ENCODE data around the gene CHDH. TPM values are rescaled to one million over a fixed set of nuclear protein-coding genes. Genes with fewer than 3 reads are reported as not detected.

CHDH gene
- total and polyA plus RNA-seq, 5 experiments from 2014 or later = 0.04 to 0.25 (median 0.25) TPM; not detected in 2

DNA sequence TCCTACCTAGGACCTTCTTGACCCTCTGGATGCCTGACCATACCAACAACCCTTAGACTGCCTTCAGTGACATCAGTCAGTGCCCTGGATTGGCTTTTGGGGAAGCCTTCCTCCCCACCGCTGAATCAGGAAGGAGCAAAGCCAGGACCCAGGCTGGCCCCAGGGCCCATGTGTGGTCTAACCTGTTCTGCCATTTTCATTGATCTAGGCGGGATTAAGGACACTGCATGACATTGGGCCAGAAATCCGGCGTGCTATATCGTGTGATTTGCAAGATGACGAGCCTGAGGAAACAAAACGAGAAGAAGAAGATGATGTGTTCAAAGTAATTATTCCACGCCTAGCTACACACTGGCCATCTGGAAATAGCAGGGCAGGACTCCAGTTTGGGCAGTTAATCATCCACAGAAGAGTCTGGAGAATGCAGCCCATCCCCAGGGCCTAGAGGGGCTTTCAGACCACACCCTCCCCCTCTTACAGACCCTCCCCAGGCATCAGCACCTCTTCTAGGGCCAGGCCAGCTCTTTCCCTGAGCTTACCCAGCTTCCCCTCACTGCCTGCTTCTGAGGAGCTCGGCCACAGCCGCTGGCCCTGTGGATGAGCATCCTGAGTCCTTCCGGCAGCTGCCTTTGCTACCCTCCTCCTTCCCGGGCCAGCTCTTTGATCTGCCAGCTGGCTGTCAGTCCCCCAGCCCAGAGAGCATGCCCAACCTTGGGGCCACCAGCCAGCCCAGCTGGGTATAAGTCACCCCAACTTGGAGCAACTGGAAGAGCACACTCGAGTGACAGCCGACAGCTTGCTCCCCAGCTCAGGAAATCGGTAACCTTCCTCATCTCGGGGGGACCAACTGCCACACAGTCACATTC lies 45.9 kb downstream of the CHDH start:
- no peaks in the 10 kb centered on the region for H3K9me3 Mint-ChIP-seq
- no peak overlapping the region for H3K4me3 Mint-ChIP-seq
- H3K4me1 Mint-ChIP-seq = no peaks in the 10 kb centered on the region
- ATAC-seq (no peak), DNase-seq (no peak)
- POLR2A ChIA-PET = no interaction called here
- peak overlapping the region in 1 of 10 donors; percentile 48 for H3K27ac Mint-ChIP-seq
- H3K27me3 Mint-ChIP-seq = peaks cover 2 to 14% (median 6%) of the 10 kb centered on the region in 5 donors
- H3K36me3 Mint-ChIP-seq = no peaks in the 10 kb centered on the region

GRCh38 chr3:53799338-53799865 lies 46.8 kb downstream of the CHDH start:
- ATAC-seq = no peak
- POLR2A ChIA-PET = no interaction called here
- Mint-ChIP-seq H3K27ac (no peak overlapping the region), H3K4me3 (no peak overlapping the region), H3K36me3 (no peaks in the 10 kb centered on the region), H3K4me1 (no peaks in the 10 kb centered on the region), H3K27me3 (peaks cover 2 to 21% (median 10%) of the 10 kb centered on the region in 5 donors), H3K9me3 (no peaks in the 10 kb centered on the region)
- no peak for DNase-seq

DNA sequence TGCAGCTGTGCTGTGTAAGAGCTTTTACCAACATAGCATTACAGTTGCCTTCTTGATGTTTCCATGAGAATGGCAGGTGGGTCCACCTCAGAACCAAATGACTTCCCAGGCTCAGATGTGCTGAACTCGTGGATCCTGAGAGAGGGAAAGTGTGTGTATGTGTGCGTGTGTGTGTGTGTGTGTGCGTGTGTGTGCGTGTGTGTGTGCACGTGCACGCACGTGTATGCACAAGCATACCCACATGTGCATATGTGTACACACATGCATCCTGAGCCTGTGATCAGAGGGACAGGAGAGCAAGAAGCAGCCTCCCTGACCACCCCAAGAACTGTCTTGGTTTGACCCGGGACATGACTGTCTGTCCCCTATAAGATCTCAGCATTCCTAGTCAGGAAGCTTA lies 48.1 kb downstream of the CHDH start:
- ATAC-seq = no peak
- H3K4me1 Mint-ChIP-seq = no peaks in the 10 kb centered on the region
- no peaks in the 10 kb centered on the region for H3K9me3 Mint-ChIP-seq
- H3K36me3 Mint-ChIP-seq = no peaks in the 10 kb centered on the region
- H3K27ac Mint-ChIP-seq = no peak overlapping the region
- POLR2A ChIA-PET = no interaction called here
- H3K4me3 Mint-ChIP-seq = no peak overlapping the region
- DNase-seq = no peak
- H3K27me3 Mint-ChIP-seq = peaks cover 2 to 31% (median 10%) of the 10 kb centered on the region in 5 donors

GRCh38 chr3:53795789-53796560 lies 50.2 kb downstream of the CHDH start:
- H3K27ac Mint-ChIP-seq = no peak overlapping the region
- no peaks in the 10 kb centered on the region for H3K4me1 Mint-ChIP-seq
- H3K9me3 Mint-ChIP-seq = no peaks in the 10 kb centered on the region
- ATAC-seq (no peak), DNase-seq (no peak)
- POLR2A ChIA-PET = no interaction called here
- H3K36me3 Mint-ChIP-seq = no peaks in the 10 kb centered on the region
- H3K27me3 Mint-ChIP-seq = peaks cover 2 to 31% (median 10%) of the 10 kb centered on the region in 5 donors
- H3K4me3 Mint-ChIP-seq = no peak overlapping the region

- Mint-ChIP-seq H3K9me3 (no peaks in the 10 kb centered on the region), H3K36me3 (no peaks in the 10 kb centered on the region), H3K4me1 (no peaks in the 10 kb centered on the region), H3K4me3 (no peak overlapping the region), H3K27ac (no peak overlapping the region), H3K27me3 (peaks cover 2 to 31% (median 6%) of the 10 kb centered on the region in 5 donors)
- POLR2A ChIA-PET = no interaction called here
- DNase-seq = no peak
- no peak for ATAC-seq
Measured at GRCh38 chr3:53795176-53795575, 51.0 kb downstream of the CHDH start.

GRCh38 chr3:53794597-53794996 lies 51.6 kb downstream of the CHDH start:
- no peaks in the 10 kb centered on the region for H3K36me3 Mint-ChIP-seq
- ATAC-seq (no peak), DNase-seq (no peak)
- H3K4me3 Mint-ChIP-seq = no peak overlapping the region
- no peaks in the 10 kb centered on the region for H3K4me1 Mint-ChIP-seq
- H3K9me3 Mint-ChIP-seq = no peaks in the 10 kb centered on the region
- POLR2A ChIA-PET = no interaction called here
- H3K27ac Mint-ChIP-seq = no peak overlapping the region
- peaks cover 4 to 31% (median 8%) of the 10 kb centered on the region in 5 donors for H3K27me3 Mint-ChIP-seq

GRCh38 chr3:53792866-53793265 lies 53.4 kb downstream of the CHDH start:
- Mint-ChIP-seq H3K27me3 (peaks cover 6 to 29% (median 8%) of the 10 kb centered on the region in 5 donors), H3K27ac (no peak overlapping the region), H3K4me1 (no peaks in the 10 kb centered on the region), H3K4me3 (no peak overlapping the region), H3K36me3 (no peaks in the 10 kb centered on the region), H3K9me3 (no peaks in the 10 kb centered on the region)
- POLR2A ChIA-PET = no interaction called here
- no peak for DNase-seq
- ATAC-seq = no peak

DNA sequence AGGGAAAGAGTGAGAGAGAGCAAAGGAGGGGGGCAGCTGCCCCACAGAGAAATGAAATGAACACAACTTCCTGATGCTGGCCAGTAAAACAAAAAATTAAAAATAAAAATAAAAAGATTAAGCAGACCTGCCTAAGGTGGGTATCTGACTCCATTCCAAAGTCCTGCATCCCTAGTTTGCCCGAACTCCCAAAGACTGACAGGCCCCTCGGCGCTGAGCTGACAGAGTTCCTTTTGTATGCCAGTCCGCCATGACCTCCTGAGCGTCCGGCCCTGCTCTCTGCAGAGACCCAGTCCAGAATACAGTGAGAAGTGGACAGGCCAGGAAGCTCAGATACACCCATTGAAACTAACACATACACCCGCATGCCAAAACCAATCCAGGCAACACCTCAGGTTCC lies 54.9 kb downstream of the CHDH start:
- ATAC-seq (no peak), DNase-seq (no peak)
- Mint-ChIP-seq H3K27me3 (peaks cover 10 to 38% (median 11%) of the 10 kb centered on the region in 5 donors), H3K36me3 (no peaks in the 10 kb centered on the region), H3K4me1 (no peaks in the 10 kb centered on the region), H3K4me3 (no peak overlapping the region), H3K27ac (no peak overlapping the region), H3K9me3 (no peaks in the 10 kb centered on the region)
- POLR2A ChIA-PET = no interaction called here

GRCh38 chr3:53790470-53790869 lies 55.7 kb downstream of the CHDH start:
- ATAC-seq = no peak

DNA sequence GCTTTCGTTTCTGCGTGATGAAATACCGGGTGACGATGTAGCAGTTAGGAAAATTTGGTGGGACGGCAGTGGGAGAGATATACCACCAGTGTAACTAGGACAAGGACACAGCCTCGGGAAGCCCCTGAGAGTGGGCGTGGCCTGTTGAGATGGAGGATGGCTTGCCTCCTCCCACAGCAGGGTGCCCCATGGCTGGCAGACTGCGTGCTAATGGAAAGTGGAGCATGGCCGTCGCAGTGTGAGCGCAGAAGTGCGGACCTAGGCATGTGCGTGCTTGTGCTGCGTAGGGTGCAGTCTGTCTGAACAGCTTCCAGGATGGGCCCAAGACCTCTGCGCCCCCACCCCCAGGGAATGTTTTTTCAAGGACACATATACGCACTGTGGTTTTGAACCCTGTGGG lies 56.8 kb downstream of the CHDH start:
- H3K36me3 Mint-ChIP-seq = no peaks in the 10 kb centered on the region
- no peak overlapping the region for H3K4me3 Mint-ChIP-seq
- H3K4me1 Mint-ChIP-seq = no peaks in the 10 kb centered on the region
- no peak overlapping the region for H3K27ac Mint-ChIP-seq
- ATAC-seq (no peak), DNase-seq (no peak)
- H3K9me3 Mint-ChIP-seq = no peaks in the 10 kb centered on the region
- POLR2A ChIA-PET = no interaction called here
- peaks cover 7 to 24% (median 10%) of the 10 kb centered on the region in 5 donors for H3K27me3 Mint-ChIP-seq

More at GRCh38 chr3:53790470-53790869, 55.7 kb downstream of the CHDH start:
- Mint-ChIP-seq H3K27me3 (peaks cover 9 to 34% (median 10%) of the 10 kb centered on the region in 5 donors), H3K36me3 (no peaks in the 10 kb centered on the region), H3K9me3 (no peaks in the 10 kb centered on the region), H3K4me1 (no peaks in the 10 kb centered on the region), H3K4me3 (no peak overlapping the region), H3K27ac (no peak overlapping the region)
- no peak for DNase-seq
- POLR2A ChIA-PET = no interaction called here

GRCh38 chr3:53788038-53788437 lies 58.2 kb downstream of the CHDH start:
- no peaks in the 10 kb centered on the region for H3K9me3 Mint-ChIP-seq
- no peaks in the 10 kb centered on the region for H3K36me3 Mint-ChIP-seq
- no peak overlapping the region for H3K4me3 Mint-ChIP-seq
- POLR2A ChIA-PET = no interaction called here
- DNase-seq (no peak), ATAC-seq (no peak)
- no peak overlapping the region for H3K27ac Mint-ChIP-seq
- no peaks in the 10 kb centered on the region for H3K4me1 Mint-ChIP-seq
- peaks cover 7 to 17% (median 10%) of the 10 kb centered on the region in 5 donors for H3K27me3 Mint-ChIP-seq

- Mint-ChIP-seq H3K4me3 (no peak overlapping the region), H3K27ac (peak overlapping the region in 1 of 10 donors; percentile 20), H3K4me1 (no peaks in the 10 kb centered on the region), H3K27me3 (peaks cover 7 to 17% (median 10%) of the 10 kb centered on the region in 5 donors), H3K36me3 (no peaks in the 10 kb centered on the region), H3K9me3 (no peaks in the 10 kb centered on the region)
- ATAC-seq (no peak), DNase-seq (no peak)
- POLR2A ChIA-PET = no interaction called here
Measured at GRCh38 chr3:53787016-53787415, 59.2 kb downstream of the CHDH start.

- POLR2A ChIA-PET = no interaction called here
- Mint-ChIP-seq H3K27ac (peak overlapping the region in 1 of 10 donors; percentile 34), H3K36me3 (no peaks in the 10 kb centered on the region), H3K4me1 (no peaks in the 10 kb centered on the region), H3K4me3 (no peak overlapping the region), H3K27me3 (no peaks in the 10 kb centered on the region), H3K9me3 (no peaks in the 10 kb centered on the region)
- DNase-seq (no peak), ATAC-seq (no peak)
Measured at GRCh38 chr3:53780806-53781205, 65.4 kb downstream of the CHDH start.
